GM12873 (cell line): ENCODE results near the gene SUSD4.

Experiments used
- CTCF ChIP-seq: IDR thresholded peaks from 2 replicates; pipeline ENCODE4 v1.5.1; 2012; ENCODE audit warnings: low read depth, mild to moderate bottlenecking, moderate library complexity, low read length, control low read depth; ENCODE audit not compliant: insufficient read depth; ENCODE audit errors: missing control alignments

The SUSD4 gene

GRCh38 chr1:223315665-223316064, 48.3 kb downstream of the SUSD4 start:
- no peak for TF ChIP-seq CTCF

DNA sequence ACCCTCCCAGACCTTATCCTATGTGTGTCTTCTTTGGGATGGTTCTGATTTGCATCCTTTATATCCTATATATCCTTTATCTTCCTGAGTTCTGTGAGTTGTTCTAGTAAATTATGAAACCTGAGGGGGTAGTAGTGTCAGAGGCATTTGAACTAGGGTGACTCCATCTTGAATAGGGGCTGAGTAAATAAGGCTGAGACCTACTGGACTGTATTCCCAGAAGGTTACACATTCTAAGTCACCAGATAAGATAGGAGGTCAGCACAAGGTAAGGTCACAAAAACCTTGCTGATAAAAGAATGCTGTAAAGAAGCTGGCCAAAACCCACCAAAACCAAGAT, 50.6 kb downstream of the SUSD4 start:
- no peak for TF ChIP-seq CTCF

DNA sequence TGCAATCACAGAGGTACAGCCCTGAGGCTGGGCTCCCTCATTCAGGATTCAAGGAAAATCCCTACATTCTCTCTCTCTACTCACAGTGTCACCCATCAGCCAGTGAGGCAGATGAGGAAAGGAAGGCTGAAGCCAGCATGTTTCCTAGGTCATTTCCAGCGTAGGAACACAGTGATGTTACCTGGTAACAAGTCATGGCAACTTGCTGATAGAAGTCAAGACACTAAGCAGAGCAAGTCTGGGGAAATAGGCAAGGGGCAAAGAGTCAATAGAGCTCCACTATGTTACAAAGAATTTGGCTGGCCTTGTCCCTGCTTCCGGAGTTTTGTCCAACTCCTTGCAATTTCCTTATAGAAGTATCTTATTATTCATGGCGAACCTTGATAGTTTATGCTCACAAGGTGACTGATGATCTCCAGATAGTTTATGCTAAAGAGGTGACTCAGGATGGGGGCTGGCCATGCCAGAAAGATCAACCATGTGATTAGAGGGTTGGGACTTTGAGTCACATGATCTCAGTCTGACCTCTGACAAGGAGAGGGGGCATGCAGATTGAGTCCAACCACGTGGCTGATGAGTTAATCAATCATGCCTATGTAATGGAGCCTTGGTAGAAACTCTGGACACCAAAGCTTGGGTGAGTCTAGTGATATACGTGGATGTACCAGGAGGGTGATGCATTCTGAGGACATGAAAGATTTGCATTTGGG, 51.1 kb downstream of the SUSD4 start:
- no peak for TF ChIP-seq CTCF

GRCh38 chr1:223312273-223312672, 51.7 kb downstream of the SUSD4 start:
- TF ChIP-seq CTCF, result no peak

DNA sequence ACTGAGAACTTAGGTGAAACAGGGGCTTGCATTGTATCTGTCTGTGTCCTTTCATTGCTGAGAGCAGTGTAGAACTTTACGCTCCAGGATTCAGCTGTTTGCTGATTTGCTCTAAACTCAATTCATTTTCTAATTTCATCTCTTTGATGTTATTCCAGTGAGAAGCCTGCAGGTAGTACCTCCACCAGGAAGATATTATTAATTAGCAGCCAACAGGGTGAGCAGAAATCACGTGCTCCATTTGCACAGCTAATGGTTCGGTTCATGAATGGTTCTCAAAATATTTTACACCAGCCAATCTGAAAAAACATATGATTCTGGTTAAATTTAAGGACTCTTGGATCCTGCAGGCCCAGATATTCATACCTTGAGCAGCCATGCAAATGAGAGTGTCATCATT, 52.1 kb downstream of the SUSD4 start:
- no peak for TF ChIP-seq CTCF

GRCh38 chr1:223308136-223308535, 55.8 kb downstream of the SUSD4 start:
- TF ChIP-seq CTCF, result no peak

DNA sequence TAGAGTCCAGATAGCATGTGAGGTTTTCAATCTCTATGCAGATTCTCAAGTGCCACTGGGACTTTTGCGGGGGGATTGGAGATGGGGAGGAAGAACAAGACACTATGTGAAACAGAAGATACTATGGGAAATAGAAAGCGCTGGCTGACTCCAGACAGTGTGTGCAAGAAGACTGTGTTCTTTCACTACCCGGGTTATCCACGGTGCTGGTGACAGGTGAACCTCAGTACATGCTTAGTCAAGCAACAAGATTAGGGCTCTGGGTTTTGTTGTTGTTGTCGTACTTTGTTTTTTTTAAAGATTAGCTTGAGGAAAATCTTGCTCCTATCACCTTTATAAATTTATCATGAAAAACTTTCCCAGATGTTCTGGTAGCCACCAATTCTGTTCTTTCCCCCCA, 56.4 kb downstream of the SUSD4 start:
- TF ChIP-seq CTCF, result no peak
